ENCODE results near the gene SYNPR.

Gene SYNPR

DNA sequence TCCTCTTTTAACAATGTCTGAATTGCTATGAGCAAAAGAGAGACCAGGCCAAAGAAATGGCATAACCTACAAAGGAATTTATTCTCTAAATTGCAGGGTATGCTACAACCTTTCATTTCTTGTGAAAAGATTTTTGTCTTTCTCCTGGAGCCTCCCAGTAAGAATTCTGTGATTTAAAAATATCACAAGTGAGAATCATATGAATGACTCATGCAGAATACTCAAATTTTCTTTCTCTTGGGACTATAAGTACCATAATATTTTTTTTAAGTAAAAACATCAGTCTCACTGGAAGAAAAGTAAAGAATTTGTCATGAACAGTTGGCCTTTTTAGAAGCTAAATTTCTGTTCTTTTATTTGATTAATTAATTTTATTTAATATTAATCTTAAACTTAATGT lies 26.3 kb downstream of the SYNPR start:
- no peak for DNase-seq (ENCODE audit: low read depth, low spot score)

DNA sequence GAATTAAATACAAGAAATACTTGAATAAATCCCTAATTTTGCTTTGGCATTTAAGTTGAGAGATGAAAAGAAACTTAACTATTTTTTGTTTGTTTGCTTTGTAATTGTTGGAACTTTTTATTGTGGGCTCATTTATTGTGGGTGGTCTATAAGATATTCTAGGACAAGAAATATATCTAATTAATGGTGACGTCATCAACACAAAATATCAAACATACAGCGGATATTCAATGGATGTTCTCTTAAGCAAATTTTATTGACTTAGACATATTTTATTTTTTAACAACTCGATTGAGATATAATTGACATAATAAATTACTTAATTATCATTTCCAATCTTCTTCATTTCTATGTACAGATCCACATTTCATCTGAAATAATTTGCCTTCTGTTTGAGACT lies 30.0 kb downstream of the SYNPR start:
- no peak for DNase-seq (ENCODE audit: low read depth, low spot score)

DNA sequence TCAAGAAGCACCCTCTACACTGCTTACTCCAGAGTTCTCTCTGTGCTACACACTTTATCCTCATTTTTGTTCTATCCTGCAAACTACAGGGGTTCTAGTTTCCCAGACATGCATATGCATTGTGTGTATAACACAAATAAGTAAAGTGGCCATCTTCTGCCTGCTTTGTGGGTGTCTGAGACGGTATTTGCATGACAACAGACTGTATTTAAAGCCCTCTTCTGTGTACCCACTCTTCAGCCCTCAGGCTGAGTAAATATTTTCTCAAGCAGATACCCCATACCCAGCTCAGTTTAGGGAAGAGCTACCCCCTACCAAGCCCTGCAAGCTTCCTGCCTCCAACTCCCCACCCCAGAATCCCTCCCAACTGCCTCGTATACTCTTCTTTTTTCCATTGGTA lies 31.7 kb downstream of the SYNPR start:
- no peak for DNase-seq (ENCODE audit: low read depth, low spot score)

DNA sequence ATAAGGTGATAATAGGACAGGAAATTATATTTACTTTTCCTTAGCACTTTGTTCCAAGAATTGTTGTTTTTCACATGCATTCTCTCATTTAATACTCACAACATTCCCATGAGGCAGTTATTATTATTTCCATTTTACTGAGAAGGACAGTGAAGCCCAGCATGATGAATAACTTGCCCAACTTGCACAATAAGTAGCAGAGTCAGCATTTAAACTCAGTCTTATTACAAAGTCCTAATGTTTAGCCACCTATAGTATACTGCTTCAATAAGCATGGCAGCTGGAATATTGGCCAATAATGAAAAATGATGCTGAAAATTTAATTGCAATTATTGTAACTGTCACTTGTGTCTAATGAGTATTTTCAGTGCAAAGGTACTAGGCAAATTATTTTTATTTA lies 45.7 kb downstream of the SYNPR start:
- no peak for DNase-seq (ENCODE audit: low read depth, low spot score)

DNA sequence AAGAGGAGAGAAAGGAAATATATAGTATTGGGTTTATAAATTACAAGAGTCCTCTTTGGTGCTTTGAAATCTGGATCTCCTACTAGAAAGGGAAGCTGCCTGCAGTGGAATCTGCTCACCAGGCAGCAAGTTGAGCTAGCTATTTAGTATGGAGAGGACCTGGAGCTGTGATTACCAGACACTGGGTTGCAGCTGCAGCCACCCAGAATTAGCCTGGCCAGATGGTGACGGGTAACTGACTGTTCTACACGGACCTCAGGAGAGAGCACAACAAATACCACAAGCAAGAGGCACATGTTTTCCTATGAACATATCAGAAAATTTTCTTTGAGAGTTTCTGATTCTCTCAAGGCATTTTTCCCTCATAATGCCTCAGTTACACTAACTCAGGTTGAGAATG lies 46.5 kb downstream of the SYNPR start:
- no peak for DNase-seq (ENCODE audit: low read depth, low spot score)

DNA sequence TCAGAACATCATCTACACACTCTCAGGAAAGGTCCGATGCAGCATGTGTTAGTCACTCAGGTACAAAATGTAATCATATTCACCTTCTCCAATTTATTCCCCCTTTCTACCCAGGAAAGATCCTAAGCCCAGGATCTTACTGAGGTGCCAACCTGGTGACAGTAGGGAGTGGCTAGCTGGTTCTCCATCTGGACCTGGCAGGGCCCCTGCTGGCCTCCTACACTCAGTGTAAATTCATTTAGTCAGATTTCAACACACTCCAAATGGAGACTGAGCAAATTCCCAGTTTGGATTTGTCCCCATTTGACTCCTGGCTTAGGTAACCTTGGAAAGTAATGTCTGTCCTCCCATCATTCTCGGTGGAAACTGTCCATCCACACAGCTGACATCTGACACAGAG lies 47.3 kb downstream of the SYNPR start:
- no peak for DNase-seq (ENCODE audit: low read depth, low spot score)

DNA sequence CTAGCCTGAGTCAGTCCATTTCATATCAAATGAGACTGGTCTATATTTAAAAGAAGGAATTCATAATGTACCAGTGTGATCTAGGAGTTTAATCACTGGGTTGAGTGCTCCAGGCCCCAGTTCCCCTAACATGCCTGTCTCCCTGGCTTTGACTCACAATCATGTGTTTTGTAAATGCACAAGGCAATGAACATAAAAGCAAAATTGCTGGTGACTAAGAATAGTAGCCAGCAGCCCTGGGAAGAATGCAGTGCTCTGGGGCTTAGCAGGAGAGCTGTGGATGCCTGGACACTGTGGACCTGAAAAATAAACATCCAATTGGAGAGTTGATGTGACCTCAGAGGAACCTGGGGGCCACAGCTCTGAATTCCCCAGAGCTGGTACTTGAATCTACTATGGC lies 50.3 kb downstream of the SYNPR start:
- peak; percentile 59 for DNase-seq (ENCODE audit: low read depth, low spot score)

DNA sequence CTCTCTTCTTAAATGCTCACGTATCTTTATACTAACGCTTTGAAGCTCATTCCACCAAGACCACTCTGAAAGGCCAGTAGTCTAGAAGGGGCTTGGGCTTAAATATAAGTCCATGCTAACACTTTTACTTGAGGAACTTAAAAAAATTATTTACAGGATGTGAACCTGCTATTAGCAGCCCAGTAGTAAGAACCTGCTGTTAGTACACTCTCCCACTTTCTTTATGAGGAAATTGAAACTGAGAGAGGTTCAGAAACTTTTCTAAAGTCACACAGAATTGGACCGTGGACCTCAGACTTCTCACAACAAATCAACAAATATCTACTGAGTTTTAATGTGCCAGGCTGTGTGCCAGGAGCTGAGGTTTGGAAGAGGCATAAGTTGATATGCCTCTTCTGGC lies 53.4 kb downstream of the SYNPR start:
- no peak for DNase-seq (ENCODE audit: low read depth, low spot score)

DNA sequence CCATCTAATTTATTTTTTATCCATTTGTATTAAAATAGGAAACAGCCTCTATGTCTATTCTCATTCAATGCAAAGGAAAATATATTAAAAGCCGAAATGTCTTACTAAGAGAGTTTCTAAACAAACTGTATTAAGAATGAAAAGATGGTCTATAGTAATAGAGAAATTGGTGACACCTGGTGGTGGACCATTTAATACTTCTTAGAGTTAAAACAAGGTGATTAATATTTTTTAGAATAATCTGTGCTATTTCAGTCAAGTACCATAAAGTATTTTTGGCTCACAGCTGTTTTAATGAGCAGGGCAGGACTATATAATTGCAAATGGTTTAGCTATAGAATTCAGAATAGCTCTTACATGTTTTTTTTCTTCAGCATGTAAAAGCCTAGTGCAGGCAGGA lies 55.7 kb downstream of the SYNPR start:
- DNase-seq (ENCODE audit: low read depth, low spot score): no peak

DNA sequence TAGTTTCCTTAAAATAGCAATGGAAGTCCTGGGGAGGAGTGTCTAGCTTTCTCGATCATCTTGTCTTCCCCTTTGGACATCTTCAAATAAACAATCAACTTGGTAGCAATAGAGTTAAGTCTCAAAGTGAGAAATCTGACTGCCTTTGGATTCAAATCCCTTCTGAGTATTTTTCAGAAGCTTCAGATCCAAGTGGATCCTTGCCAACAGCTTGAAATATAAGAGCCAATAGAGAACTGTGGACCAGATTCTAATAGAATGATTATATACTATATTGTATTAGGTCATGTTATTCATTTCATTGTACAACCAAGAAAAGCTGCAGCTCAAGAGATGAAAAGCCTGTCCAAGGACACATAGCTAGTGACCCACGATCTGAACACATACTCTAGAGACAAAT lies 60.2 kb downstream of the SYNPR start:
- DNase-seq (ENCODE audit: low read depth, low spot score): no peak

DNA sequence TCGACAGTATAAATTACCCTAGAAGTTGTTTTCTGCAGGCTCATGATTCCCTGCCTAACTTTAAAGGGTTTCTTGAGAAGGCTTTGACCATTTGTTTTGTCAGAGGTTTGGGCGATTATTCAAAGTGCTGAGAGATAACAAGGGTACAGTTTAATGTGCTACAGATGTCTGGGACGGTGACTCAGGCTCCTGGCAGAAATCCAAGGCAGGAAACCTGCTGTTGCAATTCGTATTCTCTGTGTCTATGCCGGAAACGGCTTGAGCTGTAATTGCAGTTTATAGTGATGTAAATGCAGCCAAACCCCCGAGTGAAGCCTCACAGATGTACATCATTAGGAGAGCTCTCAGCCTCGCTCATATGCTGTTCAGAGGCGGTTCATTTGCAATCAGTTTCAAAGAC lies 65.6 kb downstream of the SYNPR start:
- peak; percentile 82 for DNase-seq (ENCODE audit: low read depth, low spot score)

DNA sequence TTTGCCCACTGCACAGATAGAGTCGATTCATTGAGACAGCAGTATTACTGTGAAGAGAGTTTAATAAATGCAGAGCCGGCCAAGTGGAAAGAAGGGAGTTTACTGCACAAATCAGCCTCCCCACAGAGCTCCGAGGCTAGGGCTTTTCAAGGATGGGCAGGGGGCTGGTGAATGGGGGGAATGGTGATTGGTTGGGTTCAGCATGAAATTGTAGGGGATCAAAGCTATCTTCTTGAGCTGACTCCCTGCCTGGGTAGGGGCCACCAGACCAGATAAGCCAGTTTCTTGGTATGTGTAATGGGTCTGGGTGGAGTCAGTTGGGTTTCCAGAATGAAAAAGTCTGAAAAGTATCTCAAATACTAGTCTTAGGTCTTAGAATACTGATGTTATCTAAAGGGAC lies 66.6 kb downstream of the SYNPR start:
- peak; percentile 83 for DNase-seq (ENCODE audit: low read depth, low spot score)

DNA sequence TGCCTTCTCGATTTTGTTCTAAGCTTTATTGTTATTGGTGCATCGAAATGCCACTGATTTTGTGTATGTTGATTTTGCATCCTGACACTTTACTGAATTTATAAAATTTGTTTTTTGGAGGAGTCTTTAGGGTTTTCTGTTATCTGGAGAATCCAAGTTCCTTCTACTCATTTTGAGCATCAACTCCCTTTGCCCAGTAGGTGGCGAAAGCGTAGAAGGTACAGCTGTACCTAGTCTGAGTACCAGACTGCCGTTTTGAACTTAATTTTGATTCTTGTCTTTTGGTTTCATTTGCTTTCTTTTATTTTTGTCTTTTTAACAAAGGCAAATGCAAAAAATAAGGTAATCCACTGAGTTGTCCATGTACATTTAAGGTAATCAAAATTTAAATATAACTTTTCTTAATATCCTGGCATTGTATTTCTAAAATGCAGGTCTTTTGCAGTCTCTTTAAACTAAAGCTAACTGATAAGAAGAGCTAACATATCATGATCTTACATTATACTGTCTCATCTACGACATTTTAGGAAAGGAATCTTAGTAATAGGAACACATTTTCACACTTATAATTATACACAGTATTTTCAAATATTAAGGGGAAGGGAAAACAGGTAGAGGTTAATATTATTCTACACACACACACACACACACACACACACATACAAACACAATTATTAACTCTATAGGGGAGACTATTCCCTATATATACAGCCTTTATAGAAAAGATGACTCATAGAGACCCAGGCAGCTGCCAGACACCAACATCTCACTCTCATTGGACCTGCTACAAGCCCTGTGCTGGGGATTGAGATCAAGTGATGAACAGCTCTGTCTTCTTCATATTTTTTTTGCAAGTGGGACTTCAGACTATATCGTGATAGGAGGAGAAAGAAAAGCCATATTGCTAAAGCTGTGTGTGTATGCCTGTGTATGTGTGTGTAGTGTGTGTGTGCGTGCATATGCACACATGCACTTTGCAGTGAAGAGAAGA lies 71.8 kb downstream of the SYNPR start:
- peak; percentile 16 for DNase-seq (ENCODE audit: low read depth, low spot score)

DNA sequence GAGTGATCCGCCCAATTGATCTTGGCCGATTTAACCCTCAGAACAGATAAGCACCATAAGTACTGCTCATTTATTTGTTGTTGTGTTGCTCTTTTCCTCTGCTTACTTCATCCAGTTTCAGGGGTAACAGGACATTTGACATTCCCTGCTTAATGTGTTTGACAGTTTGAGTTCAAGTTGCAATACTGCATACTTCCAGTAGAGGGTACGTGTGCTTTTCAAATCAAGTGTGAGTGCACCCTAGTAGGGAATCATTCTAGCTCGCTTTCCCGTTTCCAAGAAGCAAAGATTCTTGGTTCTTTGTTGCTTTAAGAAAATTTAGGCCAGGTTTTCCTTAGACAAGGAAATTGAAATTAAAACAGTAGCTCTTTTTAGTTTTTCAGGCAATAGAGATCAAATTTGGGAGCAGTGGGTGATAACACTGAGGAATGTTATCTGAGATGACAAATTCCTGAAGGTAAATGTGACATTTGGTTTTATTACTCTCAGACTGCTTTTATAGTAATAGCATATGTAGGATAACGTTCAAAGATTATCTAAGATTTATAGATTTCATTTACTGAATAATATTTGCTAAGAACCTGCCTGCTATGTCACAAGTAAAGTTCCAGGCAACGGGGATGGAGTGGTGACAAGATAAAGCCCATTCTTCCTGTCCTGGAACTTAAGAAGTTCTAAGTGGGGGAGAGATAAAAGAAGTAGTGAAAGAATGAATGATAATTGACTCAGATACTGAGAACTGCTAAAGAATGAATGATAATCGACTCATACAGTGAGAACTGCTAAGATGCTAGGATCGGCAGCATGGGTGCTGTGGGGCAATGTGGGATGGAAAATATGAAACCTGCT lies 73.3 kb downstream of the SYNPR start:
- DNase-seq (ENCODE audit: low read depth, low spot score): peak; percentile 23

DNA sequence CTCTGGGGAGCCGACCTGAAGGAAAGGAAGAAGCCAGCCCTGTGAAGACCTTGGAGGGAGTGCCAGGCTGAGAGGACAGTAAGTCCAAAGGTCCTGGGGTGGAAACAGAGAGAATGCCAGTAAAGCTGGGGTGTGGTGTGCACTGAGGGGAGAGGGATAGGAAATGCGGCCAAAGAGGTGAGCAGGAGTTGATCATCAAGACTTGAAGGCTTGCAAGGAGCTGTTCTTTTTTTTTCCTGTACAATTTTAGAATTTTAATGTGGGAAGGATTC lies 73.8 kb downstream of the SYNPR start:
- DNase-seq (ENCODE audit: low read depth, low spot score): no peak

DNA sequence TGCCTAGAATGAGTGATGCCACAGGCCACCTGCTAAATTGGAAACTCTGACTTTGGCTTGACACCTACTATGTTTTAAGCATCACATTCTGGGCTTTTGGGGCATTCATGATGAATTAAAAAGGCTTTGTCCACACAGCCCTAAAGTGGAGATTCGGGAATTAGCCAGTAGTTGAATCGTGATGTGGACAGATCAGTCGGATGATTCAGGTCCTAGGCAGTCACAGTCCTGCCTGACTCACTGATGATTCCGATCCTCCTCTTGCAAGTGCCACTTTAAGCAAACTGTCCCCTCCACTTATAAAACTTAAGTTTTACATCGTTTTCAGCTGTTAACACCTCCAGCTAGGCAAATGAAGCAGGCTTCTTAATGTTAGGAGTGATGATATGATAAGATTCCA lies 75.3 kb downstream of the SYNPR start:
- DNase-seq (ENCODE audit: low read depth, low spot score): no peak

DNA sequence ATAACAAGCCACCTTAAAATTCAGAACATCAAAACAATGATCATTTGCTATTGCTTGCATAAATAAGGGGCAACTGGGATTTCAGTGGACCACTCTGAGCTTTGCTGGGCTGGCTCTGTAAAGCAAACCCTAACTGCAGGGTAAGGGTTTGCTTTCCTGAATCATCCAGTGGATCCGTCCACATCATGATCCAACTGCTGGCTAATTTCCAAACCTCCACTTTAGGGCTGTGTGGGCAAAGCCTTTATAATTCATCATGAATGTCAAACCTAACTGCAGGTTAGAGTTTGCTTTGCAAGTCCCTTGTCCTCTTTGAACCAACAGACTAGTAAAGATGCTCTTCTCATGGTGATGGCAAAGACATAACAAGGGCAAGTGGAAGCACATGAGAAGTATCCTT lies 76.1 kb downstream of the SYNPR start:
- DNase-seq (ENCODE audit: low read depth, low spot score): no peak

DNA sequence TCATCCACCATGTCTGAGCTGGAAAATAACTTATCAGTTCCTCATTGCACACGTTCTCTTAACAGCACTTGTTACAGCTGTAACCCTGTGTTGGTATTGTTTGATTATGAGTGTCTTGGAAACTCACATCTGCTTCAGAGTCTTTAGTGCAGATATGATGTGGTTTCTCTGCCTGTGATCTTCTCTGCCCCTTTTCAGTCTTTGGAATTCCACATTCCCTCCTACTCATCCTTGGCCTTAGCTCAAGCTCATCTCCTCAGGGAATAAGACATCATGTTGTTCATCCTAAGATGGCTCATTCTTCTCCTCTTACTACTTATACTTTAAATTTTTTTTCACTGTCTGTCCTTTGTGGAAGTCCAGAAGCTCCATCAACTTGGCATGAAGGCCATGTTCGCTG lies 77.7 kb downstream of the SYNPR start:
- DNase-seq (ENCODE audit: low read depth, low spot score): no peak

DNA sequence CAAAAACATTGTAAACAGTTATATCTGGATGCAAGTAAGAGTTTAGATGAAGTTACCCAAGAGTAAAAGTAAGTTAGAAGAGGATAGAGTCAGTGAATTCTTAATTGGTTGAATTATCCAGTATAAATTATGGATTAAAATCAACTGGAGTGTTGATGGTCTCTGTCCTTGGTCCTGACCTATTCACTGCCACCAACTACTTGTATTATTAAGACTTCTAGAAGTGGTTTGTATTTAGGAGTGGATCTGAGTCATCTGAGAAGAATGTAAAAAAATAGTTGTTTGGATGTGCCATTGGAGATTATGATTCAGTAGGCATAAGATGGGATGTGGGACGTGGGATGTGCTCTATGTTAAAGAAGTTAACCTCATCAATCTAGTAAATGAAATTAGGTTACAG lies 86.4 kb downstream of the SYNPR start:
- DNase-seq (ENCODE audit: low read depth, low spot score): no peak

DNA sequence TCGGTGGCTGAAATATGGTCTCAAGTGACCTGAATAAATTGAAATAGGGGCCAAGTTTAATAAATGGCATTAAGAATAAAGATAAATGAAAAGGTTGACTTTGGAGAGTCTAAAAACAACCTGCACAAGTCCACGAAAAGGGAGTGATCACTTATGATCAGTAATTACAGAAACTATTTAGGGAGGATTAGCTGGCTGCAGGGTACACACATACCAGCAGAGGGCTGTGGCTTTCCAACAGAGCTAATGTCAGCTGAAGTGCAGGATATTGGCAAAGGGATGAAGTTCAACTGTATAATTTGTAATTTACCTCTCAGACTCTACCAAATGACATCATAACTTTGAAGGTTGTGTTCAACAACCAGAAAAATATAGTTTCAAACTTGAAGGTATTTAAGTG lies 86.8 kb downstream of the SYNPR start:
- DNase-seq (ENCODE audit: low read depth, low spot score): peak; percentile 12

DNA sequence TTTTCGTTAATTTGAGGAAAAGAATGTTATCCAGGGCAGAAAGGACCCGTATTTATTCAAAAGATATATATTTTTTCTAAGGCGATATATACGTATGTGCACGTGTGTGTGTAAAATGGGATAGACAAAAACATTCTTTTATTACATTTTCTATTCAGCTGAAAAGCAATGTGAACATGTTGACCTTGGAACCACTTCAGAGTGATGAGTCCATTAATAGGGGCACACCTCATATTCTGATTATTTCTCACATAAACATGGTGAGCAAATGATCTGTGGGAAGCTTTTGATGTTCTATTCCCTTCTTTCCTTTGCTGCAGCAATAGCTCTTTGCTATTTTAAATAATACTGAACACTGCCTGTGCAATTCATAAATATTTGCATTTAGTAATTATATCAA lies 87.6 kb downstream of the SYNPR start:
- no peak for DNase-seq (ENCODE audit: low read depth, low spot score)

DNA sequence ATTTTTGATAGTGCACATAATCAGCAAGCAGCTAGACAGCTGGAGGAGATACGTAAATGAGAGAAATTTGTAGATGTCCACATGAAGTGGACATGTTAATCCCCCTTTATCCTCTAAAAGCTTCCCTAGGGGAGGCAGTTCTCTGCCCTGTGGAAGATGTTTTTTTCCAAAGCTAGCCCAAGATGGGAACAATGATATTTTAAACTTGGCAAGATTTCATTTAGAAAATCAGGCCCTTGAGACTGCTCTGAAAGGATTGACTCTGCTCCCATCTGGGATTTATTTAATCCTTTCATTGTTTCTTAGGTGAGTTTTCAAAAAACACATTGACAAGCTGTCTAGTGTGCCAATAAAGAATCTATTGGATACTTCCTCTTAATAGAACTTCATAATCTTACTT lies 92.0 kb downstream of the SYNPR start:
- DNase-seq (ENCODE audit: low read depth, low spot score): no peak

DNA sequence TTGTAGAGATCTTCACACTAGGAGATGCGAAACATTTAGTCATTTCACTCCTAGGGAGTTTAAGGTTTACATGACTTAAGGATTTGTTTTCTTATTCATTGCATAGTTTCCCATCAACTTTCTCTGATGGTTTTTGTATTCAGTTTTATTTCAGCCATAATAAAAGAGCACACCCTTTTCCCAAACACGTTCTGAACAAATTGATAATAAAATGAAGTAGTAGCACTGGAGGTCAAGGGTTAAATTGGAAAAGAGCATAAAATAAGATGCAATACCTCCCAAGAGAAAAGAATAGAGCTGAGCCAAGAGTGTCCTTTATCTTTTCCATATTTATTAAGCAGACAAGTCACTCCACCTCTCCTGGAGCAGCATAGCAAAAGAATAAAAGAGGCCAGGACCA lies 104.9 kb downstream of the SYNPR start:
- no peak for DNase-seq (ENCODE audit: low read depth, low spot score)
